K562 treated with DMSO at 1 percent for 12 hours (cell line): ENCODE results near the gene NET1. TPM values are rescaled to one million over a fixed set of nuclear protein-coding genes. Genes with fewer than 3 reads are reported as not detected.

Experiments used
- total RNA-seq: library from RNA; unstranded; fragments of 300-600 nt; gene quantifications from 2 replicates; pipeline ENCODE4 v1.2.3, GENCODE V29; 2022; ENCODE audit not compliant: insufficient read depth

Gene NET1, protein sequence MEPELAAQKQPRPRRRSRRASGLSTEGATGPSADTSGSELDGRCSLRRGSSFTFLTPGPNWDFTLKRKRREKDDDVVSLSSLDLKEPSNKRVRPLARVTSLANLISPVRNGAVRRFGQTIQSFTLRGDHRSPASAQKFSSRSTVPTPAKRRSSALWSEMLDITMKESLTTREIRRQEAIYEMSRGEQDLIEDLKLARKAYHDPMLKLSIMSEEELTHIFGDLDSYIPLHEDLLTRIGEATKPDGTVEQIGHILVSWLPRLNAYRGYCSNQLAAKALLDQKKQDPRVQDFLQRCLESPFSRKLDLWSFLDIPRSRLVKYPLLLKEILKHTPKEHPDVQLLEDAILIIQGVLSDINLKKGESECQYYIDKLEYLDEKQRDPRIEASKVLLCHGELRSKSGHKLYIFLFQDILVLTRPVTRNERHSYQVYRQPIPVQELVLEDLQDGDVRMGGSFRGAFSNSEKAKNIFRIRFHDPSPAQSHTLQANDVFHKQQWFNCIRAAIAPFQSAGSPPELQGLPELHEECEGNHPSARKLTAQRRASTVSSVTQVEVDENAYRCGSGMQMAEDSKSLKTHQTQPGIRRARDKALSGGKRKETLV
- total RNA-seq = 37.7 and 83.7 TPM in 2 replicates

GRCh38 chr10:5412277-5412941 lies at the start of gene NET1:
TSS of gene NET1 (plus strand) at chr10:5412557. CDS start at chr10:5412693, 136 bp downstream.

DNA sequence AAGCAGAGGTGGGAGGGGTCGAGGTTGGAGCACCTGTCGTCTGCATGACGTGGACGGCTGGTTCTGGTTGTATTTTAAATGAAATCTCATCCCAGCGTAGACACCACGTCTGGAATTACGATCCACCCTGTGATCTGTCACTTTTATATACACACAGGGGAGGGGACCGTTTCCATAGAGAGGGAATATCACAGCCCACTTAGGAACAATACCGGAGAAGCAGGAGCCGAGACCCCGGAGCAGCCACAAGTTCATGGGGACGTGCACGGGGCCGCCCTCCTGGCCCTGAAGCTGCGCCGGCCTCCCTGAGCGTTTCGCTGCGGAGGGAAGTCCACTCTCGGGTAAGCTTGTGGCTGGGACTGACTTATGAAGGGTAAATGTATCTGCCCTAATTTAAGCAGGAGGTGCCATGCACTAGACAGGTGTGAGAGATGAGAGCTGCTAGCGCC lies 47.4 kb upstream of the NET1 start, which contains the start of gene UCN3:
Gene UCN3 (plus strand): TSS at position 77 of the 449 bp plus-strand sequence. CDS start 8,755 bp downstream, outside the sequence.

DNA sequence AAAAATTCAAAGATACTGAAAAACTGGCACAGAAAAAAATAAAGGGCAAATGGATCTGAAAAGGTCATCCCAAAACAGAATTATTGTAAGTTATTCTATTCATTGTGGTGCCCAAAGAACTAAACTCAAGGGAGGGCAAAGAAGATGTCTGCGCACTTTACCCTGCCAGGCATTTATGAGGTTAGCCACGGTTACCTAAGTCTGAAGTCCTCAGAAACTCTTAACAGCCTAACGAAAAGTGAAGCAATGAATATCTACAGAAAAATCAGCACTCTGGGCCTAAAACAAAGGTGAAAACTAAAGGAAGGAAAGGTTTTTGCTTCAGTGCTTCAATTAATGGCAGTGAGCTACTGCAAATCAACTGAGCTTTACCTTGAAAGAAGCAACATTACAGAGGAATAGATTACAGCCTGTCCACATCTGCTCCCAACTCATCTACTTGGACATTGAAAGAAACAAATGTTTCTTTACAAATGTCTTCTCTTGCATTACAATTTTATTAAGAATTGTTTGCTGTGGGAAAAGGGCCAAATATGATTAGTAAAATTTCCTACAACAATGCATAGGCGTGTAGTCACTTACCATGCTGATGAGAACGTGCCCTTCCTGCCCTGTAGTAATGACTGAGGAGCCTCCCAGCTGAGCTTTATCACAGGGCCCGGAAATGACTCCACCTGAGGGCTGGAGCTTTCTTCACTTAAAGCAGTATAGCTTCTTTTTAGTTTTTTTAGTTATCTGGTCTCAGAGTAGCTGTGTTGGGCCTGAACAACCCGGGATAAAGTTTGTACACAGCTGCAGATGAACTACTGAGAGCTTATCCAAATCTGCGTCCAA lies 7.9 kb upstream of the NET1 start, which contains the start of gene TUBAL3:
Gene TUBAL3 (minus strand): TSS at position 621 of the 834 bp plus-strand sequence. CDS start 36 bp downstream, at position 585.

GRCh38 chr10:5499493-5500140 lies 87.3 kb downstream of the NET1 start, which contains the start of gene CALML5:
TSS of gene CALML5 (minus strand) at chr10:5499570. CDS start at chr10:5499438, 132 bp downstream.

Other genes with a start within 250 kb of the NET1 start
- gene AKR1C8, start 227.4 kb upstream of the NET1 start, total RNA-seq = not detected in 2 replicates
- gene AKR1C4, start 215.7 kb upstream of the NET1 start, total RNA-seq = not detected in 2 replicates
- gene UCN3, start 47.6 kb upstream of the NET1 start, total RNA-seq = not detected in 2 replicates
- 3.7 and 4.1 TPM in 2 replicates for gene TUBAL3, start 7.7 kb upstream of the NET1 start, total RNA-seq
- gene CALML5, start 87.0 kb downstream of the NET1 start, total RNA-seq = not detected in 2 replicates
- not detected in 2 replicates for gene CALML3, start 112.4 kb downstream of the NET1 start, total RNA-seq